DMS53 (cell line): ENCODE measurements around the gene ZNF654.
A peak's percentile ranks its signal among the peaks of the same experiment; 100 is the strongest.
"Not testable (repeated sequence)": the region's sequence is repeated elsewhere in the genome, so short reads cannot be mapped to it uniquely, and the experiment has no call there.

Experiments
- DNase-seq: peaks from one replicate; lab custom pipeline; 2025; lab: John Stamatoyannopoulos, UW

Gene ZNF654

GRCh38 chr3:88142094-88142624 lies 83.1 kb downstream of the ZNF654 start:
- no peak for DNase-seq

GRCh38 chr3:88147261-88147660 lies 88.2 kb downstream of the ZNF654 start:
- no peak for DNase-seq

- DNase-seq: no peak
Measured at GRCh38 chr3:88148651-88149050, 89.6 kb downstream of the ZNF654 start.

GRCh38 chr3:88149101-88149508 lies 90.0 kb downstream of the ZNF654 start:
- DNase-seq: peak; percentile 63

- DNase-seq: peak; percentile 87
Measured at GRCh38 chr3:88149509-88150362, 90.7 kb downstream of the ZNF654 start, which contains the start of gene C3orf38. C3orf38 (plus strand) TSS chr3:88149959; CDS start chr3:88150053, 94 bp downstream.

- DNase-seq: peak; percentile 4
Measured at GRCh38 chr3:88150371-88150770, 91.3 kb downstream of the ZNF654 start.

- DNase-seq: no peak
Measured at GRCh38 chr3:88150806-88151205, 91.8 kb downstream of the ZNF654 start.

GRCh38 chr3:88151358-88151757 lies 92.3 kb downstream of the ZNF654 start:
- no peak for DNase-seq

- DNase-seq: no peak
Measured at GRCh38 chr3:88152841-88153240, 93.8 kb downstream of the ZNF654 start.

GRCh38 chr3:88166419-88166971 lies 107.4 kb downstream of the ZNF654 start:
- no peak for DNase-seq

GRCh38 chr3:88167173-88167572 lies 108.1 kb downstream of the ZNF654 start:
- DNase-seq: no peak

GRCh38 chr3:88167704-88168103 lies 108.6 kb downstream of the ZNF654 start:
- no peak for DNase-seq

- no peak for DNase-seq
Measured at GRCh38 chr3:88168171-88168570, 109.1 kb downstream of the ZNF654 start.

- DNase-seq: peak; percentile 1
Measured at GRCh38 chr3:88180398-88180999, 121.4 kb downstream of the ZNF654 start.

GRCh38 chr3:88182165-88182918 lies 123.3 kb downstream of the ZNF654 start:
- not testable (repeated sequence) for DNase-seq

GRCh38 chr3:88188436-88188835 lies 129.4 kb downstream of the ZNF654 start:
- no peak for DNase-seq

- DNase-seq: peak; percentile 46
Measured at GRCh38 chr3:88189361-88189810, 130.3 kb downstream of the ZNF654 start.

- DNase-seq: no peak
Measured at GRCh38 chr3:88191872-88192409, 132.9 kb downstream of the ZNF654 start.

- DNase-seq: no peak
Measured at GRCh38 chr3:88192631-88193030, 133.6 kb downstream of the ZNF654 start.
